Measurements from ENCODE around the gene CLIP1.
"Not testable (repeated sequence)": the region's sequence is repeated elsewhere in the genome, so short reads cannot be mapped to it uniquely, and the experiment has no call there.

The CLIP1 gene

DNA sequence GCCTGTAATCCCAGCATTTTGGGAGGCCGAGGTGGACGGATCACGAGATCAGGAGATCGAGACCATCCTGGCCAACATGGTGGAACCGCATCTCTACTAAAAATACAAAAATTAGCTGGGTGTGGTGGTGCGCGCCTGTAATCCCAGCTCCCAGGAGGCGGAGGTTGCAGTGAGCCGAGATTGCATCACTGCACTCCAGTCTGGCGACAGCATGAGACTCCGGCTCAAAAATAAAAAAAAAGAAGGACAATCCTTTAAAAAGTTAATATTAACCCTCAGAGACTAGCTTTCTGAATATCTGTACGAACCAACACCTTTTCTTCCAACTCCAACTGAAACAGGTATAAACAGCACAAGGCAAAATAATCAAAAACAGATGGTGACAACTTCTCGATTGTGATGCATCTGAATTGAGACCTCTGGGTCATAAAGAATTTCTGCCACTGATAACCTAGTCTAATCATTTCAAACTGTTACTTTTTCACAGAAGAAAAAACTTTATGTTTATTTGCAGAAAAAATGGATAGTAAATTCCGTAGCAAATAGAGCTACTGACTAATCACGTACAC lies 27.8 kb downstream of the CLIP1 start:
- DNase-seq: peak; percentile 21

DNA sequence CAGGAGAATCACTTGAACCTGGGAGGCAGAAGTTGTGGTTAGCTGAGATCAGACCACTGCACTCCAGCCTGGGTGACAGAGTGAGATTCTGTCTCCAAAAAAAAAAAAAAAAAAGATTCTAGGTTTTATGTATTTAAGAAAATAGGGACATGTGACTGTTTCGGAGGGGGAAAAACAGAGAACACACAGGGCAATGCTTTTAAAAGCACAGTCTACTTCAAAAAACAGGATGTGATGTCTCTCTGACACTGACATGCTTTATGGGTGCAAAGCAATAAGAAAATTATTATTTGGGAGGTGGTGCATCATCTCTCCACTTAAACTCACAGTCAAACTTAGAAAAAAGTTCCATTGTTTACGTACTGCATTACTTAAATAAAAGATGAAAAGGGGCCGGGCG lies 28.7 kb downstream of the CLIP1 start:
- no peak for DNase-seq

DNA sequence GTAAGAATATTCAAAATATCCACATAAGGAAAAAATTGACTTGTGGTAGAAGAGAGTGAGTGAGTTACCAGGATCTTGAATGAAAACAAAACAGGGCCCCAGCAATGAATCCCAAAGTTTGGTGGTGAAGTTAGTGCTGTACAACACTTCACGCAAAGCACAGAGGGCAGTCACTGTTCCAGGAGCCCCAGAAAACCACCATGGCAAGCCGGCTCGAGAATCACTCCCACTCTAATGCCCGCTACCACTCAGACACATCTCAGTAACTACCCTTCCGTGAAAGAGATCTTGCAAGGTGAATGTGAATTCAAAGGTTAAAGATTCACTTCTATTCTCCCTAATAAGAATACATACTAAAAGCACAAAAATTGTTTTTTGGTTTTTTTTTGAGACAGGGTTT lies 30.1 kb downstream of the CLIP1 start:
- no peak for DNase-seq

DNA sequence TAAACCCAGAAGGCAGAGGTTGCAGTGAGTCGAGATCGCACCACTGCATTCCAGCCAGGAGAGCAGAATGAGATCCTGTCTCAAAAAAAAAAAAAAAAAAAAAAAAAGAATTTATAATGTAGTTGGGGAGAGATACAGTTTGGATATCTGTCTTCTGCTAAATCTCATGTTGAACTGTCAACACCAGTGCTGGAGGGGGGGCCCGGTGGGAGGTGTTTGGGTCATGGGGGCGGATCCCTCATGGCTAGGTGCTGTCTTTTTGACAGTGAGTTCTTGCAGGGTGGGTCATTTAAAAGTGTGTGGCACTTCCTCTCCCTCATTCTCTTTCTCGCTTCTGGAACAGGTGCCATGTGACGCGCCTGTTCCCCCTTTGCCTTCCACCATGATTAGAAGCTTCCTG lies 32.8 kb downstream of the CLIP1 start:
- no peak for DNase-seq

DNA sequence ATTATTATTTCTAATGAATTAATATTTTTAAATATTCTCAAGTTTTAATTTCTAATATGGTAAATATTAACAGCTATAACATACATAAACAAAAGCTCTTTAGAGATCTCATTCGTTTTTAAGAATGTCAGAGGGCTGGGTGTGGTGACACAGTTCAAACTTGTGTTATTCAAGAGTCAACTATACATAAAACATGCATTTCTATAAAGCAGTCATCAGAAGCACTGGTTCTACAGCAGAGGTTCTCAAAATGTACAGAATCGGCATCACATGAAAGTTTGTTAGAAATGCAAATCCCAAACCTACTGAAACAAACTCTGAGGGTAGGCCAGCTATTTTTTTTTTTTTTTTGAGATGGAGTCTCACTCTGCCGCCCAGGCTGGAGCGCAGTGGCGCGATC lies 34.6 kb downstream of the CLIP1 start:
- DNase-seq: no peak

DNA sequence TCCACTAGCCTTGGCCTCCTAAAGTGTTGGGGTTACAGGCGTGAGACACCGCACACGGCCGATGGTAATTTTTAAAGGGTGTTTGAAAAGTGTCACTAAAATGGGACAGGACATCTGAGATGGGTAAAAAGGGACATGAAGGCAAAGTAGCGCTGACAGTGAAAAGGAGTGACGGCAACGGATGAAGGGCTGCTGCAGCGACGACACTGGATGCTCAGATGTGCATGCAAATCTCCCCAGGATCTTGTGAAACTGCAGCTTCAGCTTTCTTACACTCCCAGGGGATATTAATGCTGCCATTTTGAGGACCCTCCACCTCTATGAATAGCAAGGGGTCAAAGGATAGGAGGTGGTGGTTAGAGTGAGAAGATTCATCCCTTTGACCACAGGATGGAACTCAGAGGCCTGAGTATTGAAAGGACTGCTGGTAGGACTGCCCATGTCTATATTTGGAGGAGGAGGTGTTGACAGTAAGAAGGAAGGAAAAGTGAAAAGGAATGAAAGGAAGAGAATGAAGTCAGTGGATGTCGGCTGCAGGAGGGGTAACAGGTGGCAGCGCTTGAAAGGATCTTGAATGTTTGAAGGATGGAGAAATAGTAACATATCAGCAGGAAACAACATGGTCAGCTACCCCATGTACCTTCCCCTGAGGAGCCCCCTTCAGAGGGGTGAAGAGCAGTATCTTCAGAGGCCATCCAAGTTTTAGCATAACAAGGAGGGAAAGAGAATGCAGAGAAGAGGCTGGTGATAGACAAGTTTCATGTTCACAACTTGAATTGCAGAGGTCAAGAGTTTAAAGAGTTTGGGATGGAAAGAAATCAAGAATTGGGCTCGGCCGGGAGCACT lies 37.1 kb downstream of the CLIP1 start:
- no peak for DNase-seq

DNA sequence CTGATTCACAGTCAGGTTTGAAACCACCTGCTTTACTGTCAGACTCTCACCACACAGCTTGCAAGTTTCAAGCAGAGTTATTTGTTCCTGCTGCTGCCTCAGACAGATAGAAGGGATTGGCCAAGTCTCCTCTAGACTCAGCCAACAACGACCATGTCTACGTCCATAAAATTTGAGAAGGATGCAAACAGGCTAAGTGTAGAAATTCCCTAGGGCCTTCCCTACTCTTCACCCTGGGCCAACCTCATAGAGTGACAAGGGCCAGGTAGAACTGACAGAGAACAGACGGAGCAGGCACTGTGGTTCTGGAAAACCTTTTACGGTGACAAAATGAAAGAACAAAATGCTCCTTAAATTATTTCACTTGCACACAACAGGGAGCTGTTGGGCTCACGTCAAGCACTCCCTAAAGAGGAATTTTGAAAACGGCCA lies 39.5 kb downstream of the CLIP1 start:
- no peak for DNase-seq

DNA sequence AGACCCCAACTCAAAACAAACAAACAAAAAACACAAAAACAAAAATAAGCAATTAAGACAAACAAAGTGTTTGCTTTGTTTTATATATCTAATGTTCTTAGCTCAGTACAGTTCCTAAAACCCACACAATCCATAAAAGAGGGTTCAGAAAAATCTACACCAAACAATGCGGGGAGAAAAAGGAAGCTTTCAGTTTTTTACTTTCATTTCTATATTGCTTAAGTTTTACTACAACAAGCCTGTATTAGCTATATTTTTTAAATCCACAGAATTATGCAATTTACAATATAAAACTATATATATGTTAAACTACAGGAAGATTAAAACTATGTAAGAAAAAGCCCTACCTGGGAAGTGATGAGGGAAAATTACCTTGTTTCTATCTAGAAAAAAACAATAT lies 41.4 kb downstream of the CLIP1 start:
- no peak for DNase-seq

DNA sequence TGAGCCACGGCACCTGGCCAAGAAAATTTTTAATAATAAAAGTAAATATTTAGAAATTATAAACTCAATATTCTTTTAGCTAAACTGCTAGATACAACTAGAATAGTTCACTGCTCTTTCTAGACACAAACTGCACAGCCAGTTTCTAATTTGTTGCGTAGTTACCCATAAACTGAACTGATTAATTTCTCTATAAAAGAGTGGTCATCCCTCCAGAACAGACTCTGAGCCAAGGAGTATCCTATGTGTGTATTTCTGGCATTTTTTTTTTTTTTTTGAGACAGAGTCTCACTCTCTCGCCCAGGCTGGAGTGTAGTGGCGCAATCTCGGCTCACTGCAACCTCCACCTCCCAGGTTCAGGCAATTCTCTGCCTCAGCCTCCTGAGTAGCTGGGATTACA lies 45.7 kb downstream of the CLIP1 start:
- not testable (repeated sequence) for DNase-seq

DNA sequence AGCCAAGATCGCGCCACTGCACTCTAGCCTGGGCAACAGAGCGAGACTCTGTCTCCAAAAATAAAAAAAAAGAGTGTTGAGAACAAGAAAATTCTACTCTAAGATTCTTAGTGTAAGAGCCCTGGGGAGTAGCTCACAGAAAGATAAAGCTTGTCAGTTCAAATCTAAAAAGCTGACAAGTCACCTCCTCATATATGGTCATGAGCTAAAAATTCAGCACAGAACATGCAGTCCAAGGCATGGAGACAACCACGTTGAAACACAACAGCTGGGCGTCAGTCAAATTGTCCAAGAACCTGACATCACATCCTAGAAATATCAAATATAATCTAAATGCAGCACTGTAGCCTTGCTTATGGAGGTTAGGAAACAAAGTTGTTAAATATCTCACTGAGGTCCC lies 47.8 kb downstream of the CLIP1 start:
- no peak for DNase-seq

DNA sequence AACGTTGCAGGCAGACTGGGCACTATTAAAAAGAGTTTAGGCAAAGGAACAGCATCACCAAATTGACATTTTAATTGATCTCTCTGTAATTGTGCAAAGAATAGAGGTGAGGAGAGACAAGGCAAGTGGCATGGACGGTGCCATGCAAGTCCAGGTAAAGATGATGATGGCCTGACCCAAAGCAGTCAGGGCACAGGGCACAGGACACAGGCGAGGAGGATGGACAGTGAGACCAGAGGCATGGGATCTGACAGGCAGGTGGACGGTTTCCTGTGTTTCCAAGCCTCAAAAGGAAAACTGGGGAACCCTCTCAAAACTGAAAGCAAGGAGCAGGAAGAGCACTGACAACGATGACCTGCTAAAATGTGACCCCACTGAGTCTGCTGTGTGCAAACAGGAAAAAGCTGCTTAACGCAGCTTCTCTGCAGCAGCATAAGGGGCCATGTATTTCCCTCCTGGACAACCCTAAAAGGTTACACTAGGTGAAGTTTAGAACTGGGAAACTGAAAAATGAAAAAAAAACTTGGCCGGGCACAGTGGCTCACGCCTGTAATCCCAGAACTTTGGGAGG lies 50.9 kb downstream of the CLIP1 start:
- no peak for DNase-seq

DNA sequence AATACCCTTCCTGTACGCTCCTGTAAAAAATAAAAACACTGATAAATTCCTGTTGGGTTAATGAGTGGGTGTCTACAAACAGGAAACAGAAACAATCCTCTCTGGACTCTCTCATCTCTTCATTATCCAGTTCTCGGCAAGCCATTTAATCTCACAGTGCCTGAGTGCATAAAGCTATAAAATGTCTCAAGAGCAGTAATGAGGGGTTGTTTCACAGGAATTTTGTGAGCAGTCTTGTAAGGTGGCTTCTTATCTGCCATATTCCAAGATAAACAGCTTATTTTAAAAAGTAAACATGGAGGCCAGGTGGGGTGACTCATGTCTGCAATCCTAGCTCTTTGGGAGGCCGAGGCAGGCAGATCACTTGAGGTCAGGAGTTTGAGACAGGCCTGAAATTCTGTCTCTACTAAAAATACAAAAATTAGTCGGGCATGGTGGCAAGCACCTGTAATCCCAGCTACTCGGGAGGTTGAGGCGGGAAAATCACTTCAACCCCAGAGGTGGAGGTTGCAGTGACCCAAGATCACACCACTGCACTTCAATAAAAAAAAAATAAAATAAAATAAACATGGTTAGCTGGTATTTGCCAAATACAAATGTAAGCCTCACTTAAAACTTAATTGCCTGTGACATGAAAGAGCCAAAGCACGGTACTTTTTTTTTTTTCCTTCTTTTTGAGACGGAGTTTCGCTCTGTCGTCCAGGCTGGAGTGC lies 54.0 kb downstream of the CLIP1 start:
- peak; percentile 23 for DNase-seq

DNA sequence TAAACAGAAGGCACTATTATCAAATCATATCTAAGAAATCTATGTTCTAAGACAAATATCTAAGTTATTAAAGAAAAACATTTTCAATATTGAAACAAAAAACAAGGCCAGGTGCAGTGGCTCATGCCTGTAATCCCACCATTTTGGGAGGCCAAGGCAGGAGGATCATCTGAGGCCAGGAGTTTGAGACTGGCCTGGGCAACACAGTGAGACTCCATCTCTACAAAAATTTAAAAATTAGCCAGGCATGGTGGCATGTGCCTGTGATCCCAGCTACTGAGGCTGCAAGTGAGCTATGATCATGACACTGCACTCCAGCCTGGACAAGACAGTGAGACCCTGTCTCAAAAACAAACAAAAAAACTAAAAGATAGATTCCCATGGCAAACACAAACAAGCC lies 54.8 kb downstream of the CLIP1 start:
- not testable (repeated sequence) for DNase-seq

DNA sequence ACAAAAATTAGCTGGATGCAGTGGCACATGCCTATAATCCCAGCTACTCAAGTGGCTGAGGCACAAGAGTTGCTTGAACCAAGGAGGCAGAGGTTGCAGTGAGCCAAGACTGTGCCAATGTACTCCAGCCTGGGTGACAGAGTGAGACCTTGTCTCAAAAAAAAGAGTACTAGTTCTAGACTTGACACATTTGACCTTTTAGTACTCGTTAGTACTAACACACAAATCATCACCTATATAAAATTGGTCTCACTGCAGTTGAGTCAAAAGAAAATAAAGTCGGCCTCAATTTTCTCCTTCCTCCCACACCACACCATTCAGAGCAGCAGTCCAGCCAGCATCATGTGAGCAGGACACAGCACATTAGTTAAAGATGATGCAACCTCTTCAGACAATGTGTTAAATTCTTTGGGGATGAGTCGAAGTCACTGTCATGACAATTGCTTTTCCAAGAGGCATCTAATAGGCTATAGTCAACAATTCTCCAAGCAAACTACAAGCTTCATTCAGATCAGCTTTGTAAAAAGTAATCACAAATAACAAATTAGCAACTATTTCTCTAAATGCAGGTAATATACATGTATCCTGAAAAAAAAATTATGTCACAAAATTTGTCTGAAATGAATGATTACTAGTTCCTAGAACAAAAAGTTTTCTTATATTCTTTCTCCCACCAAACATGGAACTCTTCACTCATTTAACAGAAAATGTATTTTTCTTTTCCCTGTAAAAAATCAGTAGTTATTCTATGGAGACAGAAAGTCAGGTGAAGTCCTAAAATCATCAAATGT lies 55.6 kb downstream of the CLIP1 start:
- DNase-seq: peak; percentile 95

DNA sequence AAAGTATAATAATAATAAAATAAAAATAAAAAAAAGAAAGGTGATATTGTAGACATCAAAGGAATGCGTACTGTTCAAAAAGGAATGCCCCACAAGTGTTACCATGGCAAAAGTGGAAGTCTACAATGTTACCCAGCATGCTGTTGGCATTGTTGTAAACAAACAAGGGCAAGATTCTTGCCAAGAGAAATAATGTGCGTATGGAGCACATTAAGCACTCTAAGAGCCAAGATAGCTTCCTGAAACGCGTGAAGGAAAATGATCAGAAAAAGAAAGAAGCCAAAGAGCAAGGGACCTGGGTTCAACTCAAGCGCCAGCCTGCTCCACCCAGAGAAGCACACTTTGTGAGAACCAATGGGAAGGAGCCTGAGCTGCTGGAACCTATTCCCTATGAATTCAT lies 57.2 kb downstream of the CLIP1 start:
- DNase-seq: peak; percentile 7

DNA sequence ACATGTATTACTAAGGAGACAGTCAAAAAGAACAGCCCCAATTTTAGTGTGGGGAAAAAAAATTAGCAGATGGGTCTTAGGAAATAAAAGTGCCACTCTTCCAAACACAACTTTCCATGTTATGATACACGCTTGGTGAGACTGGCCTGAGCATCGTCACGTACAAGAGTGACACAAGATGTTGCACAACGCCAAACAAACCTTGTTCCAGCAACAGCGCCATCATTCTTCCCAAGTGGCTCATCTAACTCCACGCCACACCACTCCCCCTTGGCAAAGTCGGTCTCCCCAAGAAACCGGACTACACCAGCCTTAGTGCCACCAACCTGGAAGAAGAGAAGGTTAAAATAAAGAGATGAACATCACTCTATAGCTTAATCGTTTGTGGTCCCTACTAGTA lies 58.7 kb downstream of the CLIP1 start:
- no peak for DNase-seq

DNA sequence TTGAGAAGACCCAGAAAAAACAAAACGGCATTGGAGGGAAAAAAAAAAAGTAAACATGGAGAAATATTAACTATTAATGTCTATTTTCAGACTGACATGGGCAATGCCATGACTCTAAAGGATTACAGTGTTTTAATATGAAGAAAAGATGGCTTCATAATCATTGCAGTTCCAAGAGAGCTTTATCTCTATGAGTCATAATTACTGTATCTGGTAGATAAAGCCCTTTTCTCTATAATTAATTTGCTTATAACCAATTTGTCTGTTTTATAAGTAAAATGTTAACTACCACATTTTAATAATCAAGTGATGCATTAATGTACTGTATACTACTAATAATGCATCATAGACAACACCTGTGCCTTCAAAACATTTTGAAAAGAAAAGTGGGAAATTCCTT lies 59.7 kb downstream of the CLIP1 start:
- no peak for DNase-seq

DNA sequence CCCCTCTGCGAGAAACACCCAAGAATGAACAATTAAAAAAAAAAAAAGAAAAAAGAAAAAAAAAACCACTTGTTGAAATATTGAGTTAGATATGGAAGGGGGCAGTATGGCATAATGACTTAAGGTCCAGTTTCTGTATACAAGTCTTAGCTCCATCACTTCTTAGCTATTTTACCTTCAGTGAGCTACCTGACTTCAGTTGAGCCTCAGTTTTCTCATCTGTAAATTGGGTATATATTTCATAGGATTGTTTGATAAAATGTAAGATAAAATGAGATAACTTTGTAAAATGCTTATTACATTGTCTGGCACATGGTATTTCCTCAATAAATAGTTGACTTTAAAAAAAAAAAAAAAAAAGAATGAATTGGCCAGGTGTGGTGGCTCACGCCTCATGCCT lies 64.1 kb downstream of the CLIP1 start:
- DNase-seq: not testable (repeated sequence)

DNA sequence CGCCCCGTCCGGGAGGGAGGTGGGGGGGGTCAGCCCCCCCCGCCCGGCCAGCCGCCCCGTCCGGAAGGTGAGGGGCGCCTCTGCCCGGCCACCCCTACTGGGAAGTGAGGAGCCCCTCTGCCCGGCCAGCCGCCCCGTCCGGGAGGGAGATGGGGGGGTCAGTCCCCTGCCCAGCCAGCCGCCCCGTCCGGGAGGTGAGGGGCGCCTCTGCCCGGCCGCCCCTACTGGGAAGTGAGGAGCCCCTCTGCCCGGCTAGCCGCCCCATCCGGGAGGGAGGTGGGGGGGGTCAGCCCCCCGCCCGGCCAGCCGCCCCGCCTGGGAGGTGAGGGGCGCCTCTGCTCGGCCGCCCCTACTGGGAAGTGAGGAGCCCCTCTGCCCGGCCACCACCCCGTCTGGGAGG lies 64.9 kb downstream of the CLIP1 start:
- DNase-seq: not testable (repeated sequence)

DNA sequence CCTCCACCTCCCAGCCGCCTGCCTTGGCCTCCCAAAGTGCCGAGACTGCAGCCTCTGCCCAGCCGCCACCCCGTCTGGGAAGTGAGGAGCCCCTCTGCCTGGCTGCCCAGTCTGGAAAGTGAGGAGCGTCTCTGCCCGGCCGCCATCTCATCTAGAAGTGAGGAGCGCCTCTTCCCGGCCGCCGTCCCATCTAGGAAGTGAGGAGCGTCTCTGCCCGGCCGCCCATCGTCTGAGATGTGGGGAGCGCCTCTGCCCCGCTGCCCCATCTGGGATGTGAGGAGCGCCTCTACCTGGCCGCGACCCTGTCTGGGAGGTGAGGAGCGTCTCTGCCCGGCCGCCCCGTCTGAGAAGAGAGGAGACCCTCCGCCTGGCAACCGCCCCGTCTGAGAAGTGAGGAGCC lies 65.5 kb downstream of the CLIP1 start:
- DNase-seq: not testable (repeated sequence)

DNA sequence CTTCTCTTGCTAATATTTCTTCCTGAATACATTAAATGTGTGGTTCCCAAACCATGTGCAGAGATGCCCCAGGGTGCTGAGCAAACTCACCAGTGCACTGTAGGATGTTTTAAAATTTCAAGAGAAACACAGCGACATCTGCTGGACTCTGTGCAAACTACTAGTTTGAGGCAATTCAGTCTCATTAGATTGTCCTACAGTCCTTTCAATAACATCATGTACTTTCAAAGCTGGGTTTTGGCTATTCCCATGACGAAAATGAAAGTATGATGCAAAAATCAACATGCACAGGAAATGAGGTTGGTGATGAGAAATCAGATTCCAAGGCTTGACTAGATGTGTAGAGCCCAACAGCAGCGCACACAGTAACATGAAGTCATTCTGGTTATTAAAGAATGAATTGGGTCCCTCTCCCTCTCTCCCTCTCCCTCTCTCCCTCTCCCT lies 66.3 kb downstream of the CLIP1 start:
- DNase-seq: peak; percentile 55

DNA sequence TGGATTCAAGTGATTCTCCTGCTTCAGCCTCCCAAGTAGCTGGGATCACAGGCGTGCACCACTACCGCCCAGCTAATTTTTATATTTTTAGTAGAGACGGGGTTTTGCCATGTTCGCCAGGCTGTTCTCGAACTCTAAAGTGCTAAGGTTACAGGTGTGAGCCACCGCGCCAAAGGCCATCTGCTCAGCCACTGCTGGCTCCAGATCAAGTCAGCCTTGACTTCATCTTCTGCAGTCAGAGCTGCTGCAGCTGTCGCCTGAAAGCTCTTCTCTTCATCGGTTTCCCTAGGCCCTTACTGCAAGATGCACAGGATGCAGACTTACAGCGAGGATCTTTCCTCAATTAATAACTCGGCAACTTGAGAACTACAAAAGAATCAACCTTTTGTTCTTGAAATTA lies 66.8 kb downstream of the CLIP1 start:
- DNase-seq: no peak
